ENCODE measurements around the gene DRAM2.
"Not testable (repeated sequence)": the region's sequence is repeated elsewhere in the genome, so short reads cannot be mapped to it uniquely, and the experiment has no call there.

DRAM2 gene

GRCh38 chr1:111141245-111142220 is 1.6 kb upstream of the DRAM2 start:
- DNase-seq = no peak

DNA sequence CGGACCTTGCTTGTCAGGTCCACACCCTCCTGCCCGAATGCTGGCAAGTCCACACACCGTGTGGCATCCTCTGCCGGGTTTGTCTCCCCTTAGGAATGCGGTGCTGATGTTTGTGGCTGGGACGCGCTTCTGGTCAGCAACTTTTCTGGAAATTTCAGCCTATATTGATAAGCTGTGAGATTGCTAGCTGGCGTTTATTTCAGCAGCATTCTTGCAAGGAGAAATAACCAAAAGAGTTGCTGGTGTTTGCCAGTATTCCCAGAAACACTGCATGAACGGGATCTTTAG is 731 bp upstream of the DRAM2 start:
- peak in 1 of 2 experiments; percentile 69 for DNase-seq

DNA sequence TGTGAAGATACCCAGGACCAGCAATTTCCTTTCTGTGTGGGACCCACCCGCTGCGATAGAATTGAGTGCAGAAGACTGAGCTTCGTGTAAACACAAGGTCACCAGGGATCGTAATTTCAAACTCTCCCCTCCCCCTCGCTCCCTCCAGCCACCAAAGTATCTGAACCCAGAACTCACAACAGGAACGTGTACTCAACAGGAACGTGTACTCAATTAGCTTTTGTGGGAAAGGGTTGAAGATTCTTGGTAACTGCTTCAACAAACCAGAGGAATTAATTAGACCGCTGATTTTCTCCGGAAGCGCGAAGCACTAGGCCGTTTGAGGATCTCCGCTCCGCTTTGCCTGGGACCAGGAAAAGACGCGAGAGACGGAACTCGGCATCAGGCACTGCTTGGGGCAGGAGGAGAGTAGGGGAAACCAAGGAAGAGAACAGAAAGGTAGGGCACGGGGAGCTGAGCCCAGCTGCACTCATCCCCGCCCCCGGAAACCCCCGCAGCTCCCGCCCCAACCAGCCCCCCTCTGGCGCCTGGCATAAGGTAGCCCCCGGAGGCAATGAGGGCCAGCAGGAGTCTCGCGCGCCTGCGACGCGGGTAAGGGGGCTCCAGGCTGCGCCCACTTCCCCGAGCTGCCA is 453 bp downstream of the DRAM2 start:
- peak; percentile 85 to 89 for DNase-seq

DNA sequence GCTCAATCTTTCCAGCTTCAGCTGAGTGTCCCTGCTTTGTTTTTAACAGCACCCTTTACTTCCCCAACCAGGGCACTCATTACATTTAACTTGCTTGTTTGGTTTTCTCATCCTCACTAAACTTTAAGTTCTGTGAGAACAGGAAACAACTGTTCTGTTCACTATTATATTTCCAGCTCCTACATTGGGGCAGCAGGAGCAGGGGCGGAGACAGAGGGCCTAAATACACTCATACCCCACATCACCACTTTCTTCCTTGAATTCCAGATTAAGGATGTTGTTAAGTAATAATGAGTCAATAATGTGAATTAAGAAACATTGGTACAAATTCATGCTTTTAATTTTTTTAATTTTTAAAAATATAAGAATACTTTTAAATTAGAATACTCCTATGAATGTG is 6.0 kb downstream of the DRAM2 start:
- DNase-seq = no peak

DNA sequence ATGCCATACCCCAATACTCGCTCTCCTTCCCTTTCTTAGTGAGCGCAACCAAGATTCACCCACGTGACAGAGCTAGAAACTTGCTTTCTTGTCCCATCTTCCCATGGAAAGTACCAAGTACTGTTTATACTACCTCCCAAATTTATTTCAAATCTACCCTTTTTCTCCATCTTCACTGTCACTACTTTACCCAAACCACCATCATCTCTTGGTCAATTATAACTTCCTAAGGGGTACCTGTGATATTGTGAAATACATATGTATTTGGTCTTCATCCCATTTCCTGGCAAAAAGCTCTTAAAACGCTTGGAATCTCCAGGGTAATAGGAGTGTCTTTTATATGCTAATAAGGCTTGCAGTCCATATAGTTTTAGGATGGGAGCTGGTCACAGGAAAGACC is 8.2 kb downstream of the DRAM2 start:
- DNase-seq = no peak

- no peak for DNase-seq
Observed at GRCh38 chr1:111129376-111129775, 10.5 kb downstream of the DRAM2 start.

DNA sequence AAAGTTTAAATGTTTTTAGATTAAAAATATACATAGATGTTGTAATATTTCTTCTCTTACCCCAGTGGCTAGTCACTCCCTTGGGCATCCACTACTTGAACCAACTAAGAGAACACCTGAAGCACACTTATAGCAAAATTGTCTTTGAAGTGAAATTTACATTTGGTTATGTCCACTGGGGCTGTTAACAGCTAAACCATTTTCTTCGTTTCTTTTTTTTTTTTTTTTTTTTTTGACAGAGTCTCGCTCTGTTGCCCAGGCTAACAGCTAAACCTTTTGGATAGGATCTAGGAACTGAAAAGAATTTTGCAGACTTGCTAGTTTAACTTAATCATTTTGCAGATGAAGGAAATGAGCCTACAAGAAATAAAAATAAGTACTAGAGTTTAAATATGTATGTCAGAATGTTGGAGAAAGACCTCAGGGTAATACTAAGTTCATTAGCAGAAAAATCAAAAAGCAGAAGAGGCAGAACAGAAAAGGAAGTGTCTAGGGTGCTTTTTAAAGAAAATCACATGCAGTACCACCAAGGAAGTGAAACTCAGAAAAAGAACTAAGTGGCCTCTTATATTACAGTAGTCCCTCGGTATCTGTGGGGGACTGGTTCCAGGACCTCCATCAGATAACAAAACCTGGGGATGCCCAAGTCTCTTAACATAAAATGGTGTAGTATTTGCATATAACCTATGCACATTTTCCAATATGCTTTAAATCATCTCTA is 11.8 kb downstream of the DRAM2 start:
- DNase-seq = no peak

GRCh38 chr1:111126354-111126753 is 13.5 kb downstream of the DRAM2 start:
- DNase-seq = no peak

- DNase-seq = no peak
Observed at GRCh38 chr1:111116496-111116895, 23.4 kb downstream of the DRAM2 start.

DNA sequence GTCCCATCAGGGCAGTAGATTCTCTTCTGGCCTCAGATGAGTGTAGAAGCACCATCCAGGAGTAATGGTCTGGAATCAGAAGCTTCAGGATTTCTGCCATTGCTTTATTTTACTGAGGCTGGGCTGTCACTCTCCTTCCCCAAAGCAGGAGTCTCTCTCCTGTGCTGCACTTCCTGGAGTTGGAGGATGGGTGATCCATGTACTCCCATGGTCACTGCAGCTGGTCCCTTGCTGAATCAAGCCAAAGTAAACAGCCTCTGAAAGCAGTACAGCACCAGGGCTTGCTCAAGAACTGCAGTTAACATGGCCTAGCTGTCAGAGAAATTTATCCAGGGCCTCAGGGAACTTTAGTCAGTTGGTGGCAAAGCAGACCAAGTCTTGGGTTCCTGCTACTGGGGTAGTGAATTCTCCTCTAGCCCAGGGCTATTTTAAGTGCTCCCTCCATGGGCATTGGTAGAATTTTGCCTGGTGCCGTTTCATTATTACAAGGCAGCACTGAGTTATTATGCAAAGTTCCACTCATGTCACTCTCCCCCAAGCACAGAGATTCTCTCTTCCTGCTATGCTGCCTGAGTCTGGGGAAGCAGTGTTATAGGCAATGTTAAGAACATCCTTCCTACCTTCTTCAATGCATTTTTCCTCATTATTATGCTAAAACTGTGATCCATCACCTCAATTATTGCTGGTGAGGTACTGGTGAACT is 29.5 kb downstream of the DRAM2 start:
- no peak for DNase-seq

- DNase-seq = no peak
Observed at GRCh38 chr1:111104981-111105380, 34.9 kb downstream of the DRAM2 start.

GRCh38 chr1:111101854-111102642 is 37.8 kb downstream of the DRAM2 start:
- DNase-seq = no peak

DNA sequence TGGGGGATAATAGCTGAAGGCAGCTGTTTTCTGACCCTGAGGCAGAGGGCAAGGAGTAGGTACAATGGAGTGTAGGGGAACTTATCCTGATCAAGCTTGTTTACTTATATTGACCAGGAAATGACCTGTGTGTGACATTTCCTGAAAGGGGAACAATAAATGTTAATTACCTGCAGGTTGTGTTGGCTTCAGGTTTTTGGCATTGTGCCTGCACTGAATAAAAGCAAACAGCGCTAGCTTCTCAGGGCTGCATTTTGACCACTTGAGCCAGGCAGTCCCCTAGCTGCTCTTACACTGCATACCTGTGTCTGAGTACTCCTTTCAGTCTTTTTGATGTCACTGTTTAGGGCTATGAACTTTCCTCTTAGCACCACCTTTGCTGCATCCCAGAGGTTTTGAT is 40.6 kb downstream of the DRAM2 start:
- no peak for DNase-seq

GRCh38 chr1:111097356-111098099 is 42.4 kb downstream of the DRAM2 start:
- DNase-seq = no peak

- DNase-seq = not testable (repeated sequence)
Observed at GRCh38 chr1:111095421-111095820, 44.5 kb downstream of the DRAM2 start.

DNA sequence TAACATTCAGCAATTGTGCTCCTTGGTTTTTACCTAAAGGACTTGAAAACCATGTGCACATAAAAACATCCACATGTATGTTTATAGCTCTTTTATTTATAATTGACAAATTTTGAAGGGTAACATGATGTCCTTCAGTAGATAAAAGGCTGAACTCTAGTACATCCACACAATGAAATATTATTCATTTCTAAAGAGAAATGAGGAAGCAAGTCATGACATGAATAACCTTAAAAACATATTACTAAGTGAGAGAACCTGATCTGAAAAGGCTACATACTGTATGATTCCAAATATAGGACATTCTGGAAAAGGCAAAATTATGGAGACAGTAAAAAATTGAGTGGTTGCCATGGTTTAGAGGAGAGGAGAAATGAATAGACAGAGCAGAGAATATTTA is 50.3 kb downstream of the DRAM2 start:
- DNase-seq = no peak

- DNase-seq = no peak
Observed at GRCh38 chr1:111085676-111086075, 54.2 kb downstream of the DRAM2 start.

DNA sequence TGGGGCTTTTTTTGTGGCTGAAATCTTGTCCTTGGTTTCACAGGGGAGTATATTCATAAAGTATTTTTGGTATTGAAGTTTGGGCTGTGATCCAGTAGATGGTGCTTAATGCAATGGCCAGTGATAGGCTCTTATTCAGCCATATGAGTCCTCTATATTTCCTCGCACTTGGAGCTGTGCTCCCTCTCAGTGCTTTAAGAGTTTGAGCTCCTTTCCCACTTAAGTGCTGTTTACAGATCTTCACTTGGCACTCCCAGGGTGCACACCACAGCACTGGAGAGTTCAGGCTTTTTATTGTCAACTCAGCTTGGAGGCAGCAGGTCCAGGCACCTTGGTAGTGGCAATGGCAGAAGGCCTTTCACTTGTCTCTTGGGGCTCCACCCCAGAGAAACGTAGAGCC is 54.9 kb downstream of the DRAM2 start:
- DNase-seq = no peak

DNA sequence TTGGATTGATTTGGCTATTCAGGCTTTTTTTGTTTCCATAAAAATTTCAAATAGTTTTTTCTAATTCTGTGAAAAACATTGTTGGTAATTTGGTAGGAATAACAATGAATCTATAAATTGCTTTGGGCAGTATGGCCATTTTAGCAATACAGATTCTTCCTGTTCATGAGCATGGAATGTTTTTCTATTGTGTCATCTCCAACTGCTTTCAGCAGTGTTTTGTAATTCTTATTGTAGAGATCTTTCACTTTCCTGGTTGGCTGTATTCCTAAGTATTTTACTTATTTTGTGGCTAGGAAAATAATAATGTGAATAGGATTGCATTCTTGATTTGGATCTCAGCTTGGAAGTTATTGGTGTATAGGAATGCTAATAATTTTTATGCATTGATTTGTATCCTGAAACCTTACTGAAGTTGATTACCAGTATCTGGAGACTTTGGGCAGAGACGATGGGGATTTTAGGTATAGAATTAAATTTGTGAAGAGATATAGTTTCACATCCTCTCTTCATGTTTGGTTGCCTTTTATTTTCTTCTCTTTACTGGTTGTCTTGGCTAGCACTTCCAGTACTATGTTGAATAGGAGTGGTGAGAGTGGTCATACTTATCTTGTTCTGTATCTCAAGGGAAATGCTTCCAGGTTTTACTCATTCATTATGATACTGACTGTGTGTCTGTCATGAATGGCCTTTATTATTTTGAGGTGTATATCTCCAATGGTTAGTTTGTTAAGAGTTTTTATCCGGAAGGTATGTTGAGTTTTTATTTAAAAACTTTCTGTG is 57.3 kb downstream of the DRAM2 start:
- no peak for DNase-seq

- not testable (repeated sequence) for DNase-seq
Observed at GRCh38 chr1:111079329-111079728, 60.6 kb downstream of the DRAM2 start.

GRCh38 chr1:111077312-111077711 is 62.6 kb downstream of the DRAM2 start:
- not testable (repeated sequence) for DNase-seq
